OCI-LY7 (cell line): ENCODE measurements around the gene PTPRJ.

Source experiments
- CTCF ChIP-seq: fragments of 200-600 bp; sonication (generic); conservative IDR thresholded peaks from 2 replicates; pipeline ENCODE4 v1.5.1; 2014; ENCODE audit warnings: mild to moderate bottlenecking, antibody characterized with exemption, low read length, moderate library complexity, mixed read lengths
- EZH2phosphoT487 ChIP-seq: fragments of 200-600 bp; sonication (generic); IDR thresholded peaks from 2 replicates; pipeline ENCODE4 v1.6.1; 2018; ENCODE audit warnings: low read depth, borderline replicate concordance, mild to moderate bottlenecking, mixed run types, antibody characterized with exemption, low read length, moderate library complexity, mixed read lengths

GRCh38 chr11:47938791-47939560 lies 41.4 kb upstream of the PTPRJ start:
- no peak for TF ChIP-seq CTCF
- no peak for TF ChIP-seq EZH2phosphoT487
